Muscle of arm (tissue), 12 donors: ENCODE data around the gene PLPP2. TPM values are rescaled to one million over a fixed set of nuclear protein-coding genes. Genes with fewer than 3 reads are reported as not detected.

Experiments
- DNase-seq: peaks from one replicate; pipeline ENCODE4 v3.0.0-alpha.2; 2013
- polyA plus RNA-seq, 12 donors: library from polyadenylated mRNA; unstranded; fragments of 120-200 nt; gene quantifications; one replicate each; pipeline ENCODE4 v1.2.1, GENCODE V29; 2013; ENCODE audit not compliant: insufficient read length in 12 of 12

The PLPP2 gene
- polyA plus RNA-seq, 12 donors, result 0.23 to 1.6 (median 0.37) TPM; not detected in 2

DNA sequence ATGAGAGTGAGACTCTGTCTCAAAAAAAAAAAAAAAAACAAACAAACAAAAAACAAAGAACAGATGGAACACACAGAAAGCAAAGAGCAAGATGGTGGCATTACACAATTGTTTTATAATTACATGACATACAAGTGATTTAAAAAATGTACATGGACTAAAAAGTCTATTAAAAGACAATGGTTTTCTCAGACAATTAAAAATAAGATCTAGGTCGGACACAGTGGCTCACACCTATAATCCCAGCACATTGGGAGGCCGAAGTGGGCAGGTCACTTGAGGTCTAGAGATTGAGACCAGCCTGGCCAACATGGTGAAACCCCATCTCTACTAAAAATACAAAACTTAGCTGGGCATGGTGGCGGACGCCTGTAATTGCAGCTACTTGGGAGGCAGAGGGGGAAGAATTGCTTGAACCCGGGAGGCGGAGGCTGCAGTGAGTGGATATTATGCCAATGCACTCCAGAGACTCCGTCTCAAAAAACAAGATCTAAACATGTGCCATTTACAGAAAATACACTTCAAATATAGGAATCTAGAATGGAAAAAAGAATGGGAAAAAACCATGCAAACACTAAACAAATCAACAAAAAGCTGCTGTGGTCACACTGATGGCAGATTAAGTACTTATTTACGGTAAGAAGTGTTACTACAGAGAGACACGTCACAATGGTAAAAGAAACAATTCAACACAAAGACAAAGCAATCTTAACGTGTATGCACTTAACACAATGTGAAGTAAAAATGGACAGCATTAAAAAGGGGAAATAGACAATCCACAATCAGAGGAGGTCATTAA lies 26.7 kb upstream of the PLPP2 start:
- no peak for DNase-seq

DNA sequence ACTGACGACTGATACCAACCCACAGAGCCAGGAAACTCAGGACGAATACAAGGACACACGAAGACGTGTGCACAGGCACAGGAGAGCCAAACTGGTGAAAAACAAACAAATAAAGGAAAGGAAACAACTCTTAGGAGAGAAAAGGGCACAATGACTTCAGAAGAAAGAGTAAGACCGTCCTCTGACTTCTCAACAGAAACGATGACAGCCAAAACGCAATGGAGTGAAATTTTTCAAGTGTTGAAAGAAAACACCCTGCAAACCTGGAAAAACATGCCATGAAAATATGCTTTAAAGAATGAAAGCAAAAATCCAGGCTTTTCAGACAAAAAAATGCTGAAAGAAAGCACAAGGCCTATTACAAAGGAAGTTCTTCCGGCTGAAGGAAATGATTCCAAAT lies 24.6 kb upstream of the PLPP2 start:
- DNase-seq, result no peak

DNA sequence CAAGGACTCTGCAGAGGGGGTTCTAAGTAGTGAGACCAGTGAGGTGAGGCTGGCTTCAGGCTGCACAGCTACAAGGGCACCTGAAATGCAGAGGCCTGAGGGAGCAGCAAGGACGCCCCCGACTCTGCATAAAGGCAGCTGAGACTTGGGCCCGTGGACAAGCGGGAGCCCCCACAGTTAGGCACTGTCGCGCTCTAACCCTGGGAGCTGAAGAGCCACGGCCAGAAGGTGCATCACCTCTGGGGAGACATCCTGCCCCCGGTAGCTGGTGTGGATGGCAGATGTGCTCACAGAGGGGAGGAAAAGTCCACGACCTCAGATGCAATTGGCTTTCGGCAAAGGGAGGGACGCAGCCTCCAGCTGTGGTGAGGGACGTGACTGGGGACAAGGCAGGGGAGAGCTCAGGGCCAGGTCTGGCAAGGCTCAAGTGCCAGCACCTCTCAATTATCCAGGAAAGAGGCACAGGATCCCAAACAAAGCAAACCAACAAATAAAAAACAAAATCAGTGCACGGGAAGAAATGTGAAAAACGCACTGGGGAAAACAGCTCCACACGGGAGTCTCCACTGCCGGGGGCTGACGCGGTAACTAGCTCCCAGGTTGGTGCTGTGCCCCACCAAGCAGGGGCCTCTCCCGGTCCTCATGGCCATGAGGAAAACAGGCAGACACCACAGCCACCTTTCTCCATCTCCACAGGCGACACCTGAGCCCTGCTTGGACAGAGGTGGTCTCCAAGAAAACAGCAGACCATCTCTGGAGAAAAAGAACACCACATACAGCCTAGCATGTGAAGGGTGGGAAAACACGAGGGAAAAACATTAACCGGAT lies 23.0 kb upstream of the PLPP2 start:
- no peak for DNase-seq

- no peak for DNase-seq
These were observed 22.2 kb upstream of the PLPP2 start for GRCh38 chr19:313169-313987.

DNA sequence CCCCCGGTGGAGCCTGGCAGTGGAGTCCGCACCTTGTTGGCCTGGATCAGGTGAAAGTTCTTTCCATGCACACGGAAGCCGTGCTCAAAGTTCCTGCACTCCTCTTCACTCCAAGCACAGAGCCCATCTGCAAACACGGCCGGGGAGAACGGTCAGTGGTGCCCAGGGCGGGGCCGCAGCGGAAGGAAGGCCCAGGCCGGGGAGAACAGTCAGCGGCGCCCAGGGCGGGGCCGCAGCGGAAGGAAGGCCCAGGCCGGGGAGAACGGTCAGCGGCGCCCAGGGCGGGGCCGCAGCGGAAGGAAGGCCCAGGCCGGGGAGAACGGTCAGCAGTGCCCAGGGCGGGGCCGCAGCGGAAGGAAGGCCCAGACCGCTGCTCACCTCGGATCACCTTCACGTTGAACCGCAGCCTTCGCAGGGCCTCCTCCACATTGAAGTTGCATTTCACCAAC lies 20.6 kb upstream of the PLPP2 start:
- no peak for DNase-seq

DNA sequence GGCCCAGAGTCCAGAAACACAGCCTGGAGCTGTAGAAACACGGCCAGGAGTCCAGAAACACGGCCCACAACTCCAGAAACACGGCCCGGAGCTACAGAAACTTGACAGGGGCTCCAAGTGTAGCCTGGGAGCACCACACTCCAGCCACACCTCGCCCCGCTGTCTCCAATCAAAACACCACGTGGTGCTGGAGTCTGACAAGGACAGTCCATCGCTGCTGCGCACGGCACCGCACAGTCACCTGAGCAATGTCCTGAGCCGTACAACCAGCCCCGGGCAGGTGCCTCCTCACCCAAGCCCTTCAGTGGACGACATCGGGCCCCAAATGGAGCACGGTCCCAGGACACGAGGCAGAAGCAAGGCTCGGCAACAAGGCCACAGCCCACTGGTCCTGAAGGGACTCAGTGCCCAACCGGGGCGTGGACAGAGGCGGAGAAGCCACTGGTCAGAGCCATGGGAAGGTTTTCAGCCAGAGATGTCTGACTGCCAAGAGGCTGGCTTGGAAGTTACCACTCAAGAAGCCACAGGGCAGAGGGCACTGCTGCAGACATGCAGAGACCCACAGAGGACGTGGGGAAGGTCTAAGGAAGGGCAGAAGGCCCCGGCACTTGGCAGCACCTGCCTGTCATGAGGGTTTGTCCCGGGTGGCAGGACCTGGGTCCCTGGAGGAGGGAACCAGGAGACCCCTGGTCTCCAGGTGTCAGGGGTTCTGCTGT lies 19.7 kb upstream of the PLPP2 start:
- no peak for DNase-seq

DNA sequence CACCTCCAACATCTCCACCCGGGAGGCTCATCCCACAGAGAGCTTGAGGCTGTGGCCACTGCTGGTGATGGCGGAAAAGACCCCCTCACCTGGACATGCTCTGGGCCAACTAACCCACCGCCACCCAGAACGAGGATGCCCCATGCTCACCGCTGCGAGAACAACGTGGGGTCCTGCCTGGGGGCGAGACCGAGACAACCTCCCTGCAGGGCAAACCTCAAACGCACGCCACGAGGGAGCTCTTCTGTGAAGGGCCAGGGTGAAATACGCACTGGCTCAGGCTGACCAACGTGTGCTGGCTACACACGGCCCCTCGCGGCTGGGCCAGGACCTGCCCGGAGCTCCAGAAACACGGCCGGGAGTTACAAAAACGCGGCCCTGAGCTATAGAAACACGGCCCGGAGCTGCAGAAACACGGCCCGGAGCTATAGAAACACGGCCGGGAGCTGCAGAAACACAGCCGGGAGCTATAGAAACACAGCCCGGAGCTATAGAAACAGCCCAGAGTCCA lies 19.0 kb upstream of the PLPP2 start:
- no peak for DNase-seq

GRCh38 chr19:309206-309565 lies 18.0 kb upstream of the PLPP2 start:
- no peak for DNase-seq

GRCh38 chr19:308471-309205 lies 17.4 kb upstream of the PLPP2 start:
- DNase-seq, result no peak

DNA sequence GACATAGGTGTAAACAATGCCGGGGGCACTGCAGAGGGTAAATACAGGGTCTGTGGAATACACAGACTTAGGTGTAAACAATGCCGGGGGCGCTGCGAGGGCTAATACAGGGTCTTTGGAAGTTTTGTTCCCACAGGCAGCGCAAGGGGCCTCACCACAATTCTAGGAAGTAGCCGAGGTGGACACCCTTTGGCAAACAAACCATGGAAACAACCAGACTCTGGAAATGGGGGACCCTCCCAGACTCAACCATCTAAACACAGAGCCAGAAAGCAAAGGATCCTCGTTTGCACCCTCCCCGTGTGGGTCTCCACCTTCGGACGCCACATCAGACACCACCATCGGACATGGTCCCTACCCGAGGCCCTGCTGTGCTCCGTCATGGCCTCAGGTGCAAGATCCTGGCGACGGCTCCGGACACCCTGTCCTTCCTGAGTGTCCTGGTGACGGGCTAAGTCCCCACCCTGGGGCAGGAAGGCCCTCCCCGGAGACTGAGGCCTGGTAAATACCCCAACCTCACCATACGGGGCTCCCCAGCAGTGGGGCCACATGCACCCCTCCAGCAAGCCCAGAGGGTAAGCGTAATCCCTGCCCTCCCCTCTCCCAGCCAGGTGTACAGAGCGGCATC lies 16.7 kb upstream of the PLPP2 start:
- no peak for DNase-seq

- DNase-seq, result no peak
These were observed 15.9 kb upstream of the PLPP2 start for GRCh38 chr19:307111-307531.

DNA sequence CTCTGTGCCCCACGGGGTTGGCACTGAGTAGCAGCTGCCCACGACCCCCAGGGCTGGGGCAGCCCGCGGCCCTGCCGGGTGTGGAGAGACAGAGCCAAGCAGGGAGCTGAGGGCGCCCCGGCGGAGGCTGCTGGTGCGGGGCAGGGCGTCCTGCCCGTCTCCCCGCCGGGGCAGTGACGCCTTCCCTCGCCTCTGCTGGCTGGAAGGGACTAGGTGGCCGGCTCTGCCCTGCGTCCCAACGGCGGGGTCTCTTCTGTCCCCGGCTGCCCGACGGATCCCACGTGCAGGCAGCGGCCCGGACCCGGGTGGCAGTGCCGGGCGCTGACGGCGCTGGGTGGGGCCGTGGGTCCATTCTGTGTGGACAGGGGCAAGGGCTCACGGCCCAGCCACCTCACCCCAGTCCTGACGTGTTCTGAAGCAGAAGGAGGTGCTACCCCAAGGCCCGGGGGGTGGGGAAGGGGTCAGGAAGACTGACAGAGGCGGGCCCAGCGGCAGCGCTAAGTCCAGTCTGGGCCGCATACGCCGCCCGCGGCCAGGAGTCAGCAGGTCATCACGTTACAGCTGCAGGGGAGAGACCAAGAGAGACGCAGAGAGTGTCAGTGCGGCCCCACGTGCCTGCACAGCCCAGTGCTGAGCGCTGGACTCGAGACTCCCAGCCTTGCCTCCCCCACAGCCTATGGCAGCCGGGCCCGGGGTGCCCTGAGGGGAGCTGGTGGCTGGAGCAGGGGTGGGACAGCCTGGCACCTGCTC lies 15.1 kb upstream of the PLPP2 start:
- no peak for DNase-seq

DNA sequence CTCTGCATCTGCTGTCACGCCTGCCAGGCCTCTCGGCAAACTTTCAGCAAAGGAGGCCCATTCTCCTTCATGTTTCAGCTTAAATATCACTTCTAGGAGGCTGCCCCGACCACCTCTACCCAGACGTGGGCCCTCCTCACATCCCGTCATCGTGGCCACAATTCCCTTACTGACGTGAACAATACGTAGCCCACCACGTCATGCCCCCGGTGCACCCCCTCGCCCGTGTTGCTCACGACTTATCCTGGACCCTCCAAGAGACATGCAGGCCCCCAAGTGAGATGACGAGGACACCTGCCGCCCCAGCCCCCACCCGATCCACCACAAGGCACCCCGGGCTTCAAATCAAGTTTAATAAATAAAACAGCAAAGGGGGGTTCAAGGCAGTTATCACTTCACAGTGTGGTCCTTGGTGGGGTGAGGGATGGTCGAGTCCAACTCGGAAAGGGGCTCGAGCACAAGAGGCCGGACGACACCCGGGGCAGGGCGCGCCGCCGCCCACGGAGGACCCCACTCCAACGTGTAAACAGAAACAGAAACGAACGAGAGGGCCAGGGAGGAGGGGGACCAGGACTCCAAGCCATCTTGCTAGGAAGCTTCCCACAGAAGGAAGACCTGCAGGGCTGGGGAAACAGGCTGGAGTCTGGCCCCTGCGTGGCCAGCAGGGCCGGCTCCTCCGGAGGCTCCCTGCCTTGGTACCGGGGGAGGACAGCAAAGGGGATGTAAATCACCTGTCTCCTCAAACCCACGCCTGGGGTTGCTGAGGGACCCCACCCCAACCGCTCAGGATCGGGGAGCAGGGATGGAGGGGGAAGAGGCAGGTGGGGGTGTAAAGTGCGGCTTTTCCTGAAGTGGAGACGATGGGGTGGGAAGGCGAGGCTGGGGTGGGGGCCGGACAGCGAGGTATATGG lies 14.3 kb upstream of the PLPP2 start:
- DNase-seq, result no peak

DNA sequence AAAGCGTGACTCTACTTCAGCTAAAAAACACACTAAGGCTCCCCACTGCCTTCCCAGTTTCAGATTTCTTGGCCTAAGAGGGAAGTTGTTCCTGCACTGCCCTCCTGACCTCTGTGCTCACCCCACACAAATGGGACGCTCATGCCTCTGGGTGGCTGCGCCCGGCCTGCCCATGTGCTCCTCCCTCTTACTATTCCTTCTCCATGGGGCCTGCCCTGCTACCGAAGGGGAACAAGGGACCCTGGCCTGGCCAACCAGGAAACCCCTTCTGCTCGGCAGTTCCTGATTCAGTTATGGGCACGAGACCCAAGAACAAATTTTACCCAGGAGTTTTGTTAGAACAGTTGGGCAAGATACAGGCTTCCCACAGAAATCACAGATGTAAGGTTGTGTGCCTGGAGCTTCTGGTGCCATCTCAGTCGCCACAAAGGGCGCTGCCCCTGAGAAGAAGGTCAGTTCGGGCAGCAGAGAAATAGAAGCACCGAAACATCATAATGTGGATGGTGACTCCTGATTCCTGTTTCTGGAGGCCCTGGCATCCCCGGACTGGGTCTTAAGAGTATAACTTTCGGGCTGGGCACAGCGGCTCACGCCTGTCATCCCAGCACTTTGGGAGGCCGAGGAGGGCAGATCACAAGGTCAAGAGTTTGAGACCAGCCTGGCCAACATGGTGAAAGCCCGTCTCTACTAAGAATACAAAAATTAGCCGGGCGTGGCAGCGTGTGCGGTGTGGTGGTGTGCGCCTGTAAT lies 5.4 kb upstream of the PLPP2 start:
- DNase-seq, result no peak

- DNase-seq, result no peak
These were observed 4.6 kb upstream of the PLPP2 start for GRCh38 chr19:295687-296370.

- no peak for DNase-seq
These were observed 3.9 kb upstream of the PLPP2 start for GRCh38 chr19:294946-295686.
